BE2C (cell line): ENCODE results near the gene JAZF1.

Experiments
- DNase-seq: peaks from one replicate; pipeline ENCODE4 v3.0.0-alpha.2; 2020
- H3K27me3 ChIP-seq: fragments of 250-450 bp; sonication (Bioruptor Pico); 2 replicates; pipeline ENCODE4 v1.5.1; 2020; ENCODE audit warnings: mild to moderate bottlenecking
- H3K36me3 ChIP-seq: fragments of 250-450 bp; sonication (Bioruptor Pico); 2 replicates; pipeline ENCODE4 v1.5.1; 2020; ENCODE audit warnings: mild to moderate bottlenecking
- H3K4me1 ChIP-seq: fragments of 250-450 bp; sonication (Bioruptor Pico); 2 replicates; pipeline ENCODE4 v1.5.1; 2020
- H3K4me3 ChIP-seq: 2 replicates; pipeline ENCODE4 v1.5.1; 2011; ENCODE audit warnings: low read depth, low read length
- H3K9me3 ChIP-seq: fragments of 250-450 bp; sonication (Bioruptor Pico); 2 replicates; pipeline ENCODE4 v1.5.1; 2020
- CTCF ChIP-seq: IDR thresholded peaks from 2 replicates; pipeline ENCODE4 v1.5.1; 2012; ENCODE audit warnings: mild to moderate bottlenecking, low read depth, low read length

JAZF1 gene

GRCh38 chr7:27966219-27966780, 214.3 kb downstream of the JAZF1 start:
- Histone ChIP-seq H3K4me3 (no peak overlapping the region), H3K9me3 (no peaks in the 10 kb centered on the region), H3K27me3 (no peaks in the 10 kb centered on the region), H3K36me3 (no peaks in the 10 kb centered on the region), H3K4me1 (peaks cover 15% of the 10 kb centered on the region)
- TF ChIP-seq CTCF, result no peak
- DNase-seq, result no peak

- no peak for TF ChIP-seq CTCF
- Histone ChIP-seq H3K4me1 (peaks cover 15% of the 10 kb centered on the region), H3K27me3 (no peaks in the 10 kb centered on the region), H3K36me3 (no peaks in the 10 kb centered on the region), H3K4me3 (no peak overlapping the region), H3K9me3 (no peaks in the 10 kb centered on the region)
- no peak for DNase-seq
These were observed 214.9 kb downstream of the JAZF1 start for GRCh38 chr7:27965650-27966049.

- H3K4me1 ChIP-seq, result peaks cover 14% of the 10 kb centered on the region
- no peak overlapping the region for H3K4me3 ChIP-seq
- H3K9me3 ChIP-seq, result no peaks in the 10 kb centered on the region
- TF ChIP-seq CTCF, result no peak
- DNase-seq, result no peak
- no peaks in the 10 kb centered on the region for H3K27me3 ChIP-seq
- H3K36me3 ChIP-seq, result no peaks in the 10 kb centered on the region
These were observed 215.8 kb downstream of the JAZF1 start for GRCh38 chr7:27964820-27965219.

- no peak for DNase-seq
- no peaks in the 10 kb centered on the region for H3K36me3 ChIP-seq
- H3K27me3 ChIP-seq, result no peaks in the 10 kb centered on the region
- peaks cover 6% of the 10 kb centered on the region for H3K4me1 ChIP-seq
- no peaks in the 10 kb centered on the region for H3K9me3 ChIP-seq
- no peak for TF ChIP-seq CTCF
- no peak overlapping the region for H3K4me3 ChIP-seq
These were observed 217.5 kb downstream of the JAZF1 start for GRCh38 chr7:27963056-27963455.

GRCh38 chr7:27962273-27962672, 218.3 kb downstream of the JAZF1 start:
- Histone ChIP-seq H3K4me3 (no peak overlapping the region), H3K9me3 (no peaks in the 10 kb centered on the region), H3K27me3 (no peaks in the 10 kb centered on the region), H3K4me1 (peaks cover 6% of the 10 kb centered on the region), H3K36me3 (no peaks in the 10 kb centered on the region)
- no peak for DNase-seq
- no peak for TF ChIP-seq CTCF

GRCh38 chr7:27961255-27961654, 219.3 kb downstream of the JAZF1 start:
- no peaks in the 10 kb centered on the region for H3K27me3 ChIP-seq
- no peak for TF ChIP-seq CTCF
- no peaks in the 10 kb centered on the region for H3K9me3 ChIP-seq
- H3K36me3 ChIP-seq, result no peaks in the 10 kb centered on the region
- H3K4me1 ChIP-seq, result peaks cover 6% of the 10 kb centered on the region
- no peak overlapping the region for H3K4me3 ChIP-seq
- peak; percentile 47 for DNase-seq
